ENCODE results near the gene NEK5.
"Not testable (repeated sequence)": the region's sequence is repeated elsewhere in the genome, so short reads cannot be mapped to it uniquely, and the experiment has no call there.

The NEK5 gene

DNA sequence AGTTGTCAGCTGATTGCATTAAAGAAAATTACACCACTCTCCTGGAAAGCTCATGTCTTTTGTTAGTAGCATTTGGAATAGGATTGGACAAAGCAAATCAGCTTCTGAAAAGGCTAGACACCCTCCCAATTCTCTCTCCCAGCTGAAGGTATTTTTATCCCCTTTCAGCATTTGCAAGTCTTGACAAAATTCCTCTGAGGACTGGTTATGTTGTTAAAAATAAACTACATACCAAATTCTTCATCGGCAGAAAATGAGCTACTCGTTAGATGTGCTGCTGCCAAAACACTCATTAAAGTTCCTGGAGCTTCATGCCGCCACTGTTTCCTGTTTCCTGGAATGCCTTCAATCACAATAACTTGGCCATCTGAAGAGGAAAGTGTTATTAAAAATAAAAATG lies 67.3 kb downstream of the NEK5 start:
- ChIA-PET POLR2A (no interaction called here), CTCF (no interaction called here)
- no peak overlapping the region for H3K27ac ChIP-seq (ENCODE audit: extremely low read depth, low read depth, low read length)
- H3K36me3 ChIP-seq (ENCODE audit: control insufficient read depth in 2 of 2, insufficient read depth in 1 of 2, low read length in 2 of 2): no peaks in the 10 kb centered on the region
- no peaks in the 10 kb centered on the region for H3K4me1 ChIP-seq (ENCODE audit: control insufficient read depth, insufficient read depth, low read length)
- no peak for TF ChIP-seq ZFHX2 (tag by site-specific recombination; conservative IDR thresholded peaks at IDR 0.05)
- TF ChIP-seq, protein P1, sequence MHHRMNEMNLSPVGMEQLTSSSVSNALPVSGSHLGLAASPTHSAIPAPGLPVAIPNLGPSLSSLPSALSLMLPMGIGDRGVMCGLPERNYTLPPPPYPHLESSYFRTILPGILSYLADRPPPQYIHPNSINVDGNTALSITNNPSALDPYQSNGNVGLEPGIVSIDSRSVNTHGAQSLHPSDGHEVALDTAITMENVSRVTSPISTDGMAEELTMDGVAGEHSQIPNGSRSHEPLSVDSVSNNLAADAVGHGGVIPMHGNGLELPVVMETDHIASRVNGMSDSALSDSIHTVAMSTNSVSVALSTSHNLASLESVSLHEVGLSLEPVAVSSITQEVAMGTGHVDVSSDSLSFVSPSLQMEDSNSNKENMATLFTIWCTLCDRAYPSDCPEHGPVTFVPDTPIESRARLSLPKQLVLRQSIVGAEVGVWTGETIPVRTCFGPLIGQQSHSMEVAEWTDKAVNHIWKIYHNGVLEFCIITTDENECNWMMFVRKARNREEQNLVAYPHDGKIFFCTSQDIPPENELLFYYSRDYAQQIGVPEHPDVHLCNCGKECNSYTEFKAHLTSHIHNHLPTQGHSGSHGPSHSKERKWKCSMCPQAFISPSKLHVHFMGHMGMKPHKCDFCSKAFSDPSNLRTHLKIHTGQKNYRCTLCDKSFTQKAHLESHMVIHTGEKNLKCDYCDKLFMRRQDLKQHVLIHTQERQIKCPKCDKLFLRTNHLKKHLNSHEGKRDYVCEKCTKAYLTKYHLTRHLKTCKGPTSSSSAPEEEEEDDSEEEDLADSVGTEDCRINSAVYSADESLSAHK (tag by site-specific recombination; IDR thresholded peaks at IDR 0.05): no peak
- no peak overlapping the region for H3K4me3 ChIP-seq (ENCODE audit: low read depth, low read length)
- no peaks in the 10 kb centered on the region; the same call in 1 of the 2 replicates for H3K9me3 ChIP-seq (ENCODE audit: control insufficient read depth, insufficient read depth, low read depth, low read length)

DNA sequence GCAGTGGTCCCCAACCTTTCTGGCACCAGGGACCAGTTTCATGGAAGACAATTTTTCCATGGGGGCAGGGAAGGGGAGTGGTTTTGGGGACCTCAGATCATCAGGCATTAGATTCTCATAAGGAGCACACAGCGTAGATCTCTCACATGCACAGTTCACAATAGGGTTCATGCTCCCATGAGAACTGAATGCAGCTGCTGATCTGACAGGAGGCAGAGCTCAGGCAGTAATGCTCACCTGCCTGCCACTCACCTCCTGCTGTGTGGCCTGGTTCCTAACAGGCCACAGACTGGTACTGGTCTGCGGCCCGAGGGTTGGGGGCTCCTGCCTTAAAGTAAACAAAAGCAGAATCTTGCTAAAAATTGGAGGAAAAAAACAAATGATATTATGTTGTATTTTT lies 67.8 kb downstream of the NEK5 start:
- H3K36me3 ChIP-seq (ENCODE audit: control insufficient read depth in 2 of 2, insufficient read depth in 1 of 2, low read length in 2 of 2); H3K27ac ChIP-seq (ENCODE audit: extremely low read depth, low read depth, low read length); H3K9me3 ChIP-seq (ENCODE audit: control insufficient read depth, insufficient read depth, low read depth, low read length); H3K4me1 ChIP-seq (ENCODE audit: control insufficient read depth, insufficient read depth, low read length); CTCF ChIA-PET; POLR2A ChIA-PET; H3K4me3 ChIP-seq (ENCODE audit: low read depth, low read length): not testable (repeated sequence)

- no peaks in the 10 kb centered on the region for H3K9me3 ChIP-seq (ENCODE audit: control insufficient read depth, insufficient read depth, low read depth, low read length)
- H3K4me1 ChIP-seq (ENCODE audit: control insufficient read depth, insufficient read depth, low read length): no peaks in the 10 kb centered on the region
- CTCF ChIA-PET: no interaction called here
- H3K27ac ChIP-seq (ENCODE audit: extremely low read depth, low read depth, low read length): no peak overlapping the region
- no peak overlapping the region for H3K4me3 ChIP-seq (ENCODE audit: low read depth, low read length)
- no peaks in the 10 kb centered on the region for H3K36me3 ChIP-seq (ENCODE audit: control insufficient read depth in 2 of 2, insufficient read depth in 1 of 2, low read length in 2 of 2)
- POLR2A ChIA-PET: no interaction called here
- no peak for TF ChIP-seq ZNF76 (tag by site-specific recombination; IDR thresholded peaks at IDR 0.05; ENCODE audit: borderline replicate concordance, low read depth)
- no peak for TF ChIP-seq ZNF302 (tag by site-specific recombination; IDR thresholded peaks at IDR 0.05; ENCODE audit: low read depth)
- no peak for TF ChIP-seq ZNF560 (tag by site-specific recombination; IDR thresholded peaks at IDR 0.05; ENCODE audit: borderline replicate concordance)
- no peak for TF ChIP-seq ZNF48 (tag by site-specific recombination; IDR thresholded peaks at IDR 0.05)
- no peak for TF ChIP-seq WT1 (tag by site-specific recombination; IDR thresholded peaks at IDR 0.05)
- no peak for TF ChIP-seq ZNF404 (tag by site-specific recombination; IDR thresholded peaks at IDR 0.05)
- TF ChIP-seq ZNF701 (tag by site-specific recombination; IDR thresholded peaks at IDR 0.05): no peak
- TF ChIP-seq ZNF660 (tag by site-specific recombination; IDR thresholded peaks at IDR 0.05): no peak
- TF ChIP-seq HOXA7 (CRISPR knock-in tag; IDR thresholded peaks at IDR 0.05; ENCODE audit: borderline replicate concordance): no peak
- no peak for TF ChIP-seq ZBTB1 (tag by site-specific recombination; IDR thresholded peaks at IDR 0.05)
- no peak for TF ChIP-seq ZNF555 (tag by site-specific recombination; conservative IDR thresholded peaks at IDR 0.05)
- no peak for TF ChIP-seq PRDM1 (tag by site-specific recombination; IDR thresholded peaks at IDR 0.05)
Measured at GRCh38 chr13:52053460-52053859, 75.4 kb downstream of the NEK5 start.

DNA sequence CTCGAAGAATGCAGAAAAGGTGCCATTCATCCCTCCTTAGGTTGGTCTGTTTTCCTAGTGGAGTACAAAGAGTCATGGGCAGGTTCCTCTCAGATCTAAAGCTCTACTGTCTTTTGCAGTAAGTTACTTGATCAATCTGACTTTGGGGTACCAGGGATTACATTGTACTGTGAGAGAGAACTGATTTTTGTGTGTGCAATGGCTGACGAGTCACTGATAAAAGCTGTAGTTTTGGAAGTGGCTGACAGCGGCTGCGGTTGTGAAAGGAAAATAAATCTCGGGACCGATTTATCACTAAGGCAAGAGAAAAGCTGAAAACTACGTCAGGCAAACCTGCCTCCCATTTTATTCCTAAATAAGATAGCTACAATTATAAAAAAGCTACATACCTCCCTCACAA lies 77.5 kb downstream of the NEK5 start:
- ChIA-PET CTCF (no interaction called here), POLR2A (no interaction called here)
- no peaks in the 10 kb centered on the region for H3K9me3 ChIP-seq (ENCODE audit: control insufficient read depth, insufficient read depth, low read depth, low read length)
- no peaks in the 10 kb centered on the region for H3K36me3 ChIP-seq (ENCODE audit: control insufficient read depth in 2 of 2, insufficient read depth in 1 of 2, low read length in 2 of 2)
- H3K4me1 ChIP-seq (ENCODE audit: control insufficient read depth, insufficient read depth, low read length): no peaks in the 10 kb centered on the region
- no peak overlapping the region for H3K27ac ChIP-seq (ENCODE audit: extremely low read depth, low read depth, low read length)
- no peak overlapping the region for H3K4me3 ChIP-seq (ENCODE audit: low read depth, low read length)
- no peak for TF ChIP-seq CTCF (tag by site-specific recombination; IDR thresholded peaks at IDR 0.05)
- TF ChIP-seq ZNF23 (tag by site-specific recombination; IDR thresholded peaks at IDR 0.05; ENCODE audit: borderline replicate concordance): no peak
- TF ChIP-seq SETDB1 (IDR thresholded peaks at IDR 0.05; ENCODE audit: insufficient read length, low read length): no peak
- TF ChIP-seq ZBTB48 (tag by site-specific recombination; IDR thresholded peaks at IDR 0.05): no peak
- TF ChIP-seq BCL6B (tag by site-specific recombination; IDR thresholded peaks at IDR 0.05): no peak
- TF ChIP-seq ZNF335 (tag by site-specific recombination; conservative IDR thresholded peaks at IDR 0.05): no peak
- no peak for TF ChIP-seq ZNF626 (tag by site-specific recombination; IDR thresholded peaks at IDR 0.05)
- TF ChIP-seq YY1 (tag by site-specific recombination; IDR thresholded peaks at IDR 0.05): no peak
